ENCODE results near the gene DNM3. TPM values are rescaled to one million over a fixed set of nuclear protein-coding genes. Genes with fewer than 3 reads are reported as not detected.

Gene DNM3
- total RNA-seq, 1 experiment from 2014 or later = 2.7 TPM

- no peaks in the 10 kb centered on the region for H4K20me1 ChIP-seq (ENCODE audit: control insufficient read depth, insufficient read depth, insufficient read length)
- no peaks in the 10 kb centered on the region; a peak in 1 of 5 replicates for H3K9me3 Mint-ChIP-seq
- no peaks in the 10 kb centered on the region for H3K9me3 ChIP-seq (ENCODE audit: control insufficient read depth, low read depth, low read length)
- no peak overlapping the region for H3K56ac ChIP-seq (ENCODE audit: insufficient read length, low read depth, low read length)
- H3K36me3 Mint-ChIP-seq (ENCODE audit: insufficient read depth in 1 of 3, low read depth in 3 of 3) = peaks cover 0 to 7% (median 0%) of the 10 kb centered on the region in 3 experiments; a peak in 2 of 7 replicates
- H3K4me1 Mint-ChIP-seq = peaks cover 4 to 8% of the 10 kb centered on the region in 2 experiments; a peak in 3 of 4 replicates
- H3K27me3 Mint-ChIP-seq (ENCODE audit: low read depth) = no peaks in the 10 kb centered on the region
- no peak overlapping the region for H3K4ac ChIP-seq (ENCODE audit: low read depth, low read length)
- H3K23ac ChIP-seq (ENCODE audit: insufficient read length, low read depth, low read length) = no peak overlapping the region
- H2BK15ac ChIP-seq (ENCODE audit: low read depth, low read length) = no peak overlapping the region
- H2BK12ac ChIP-seq (ENCODE audit: insufficient read length, low read depth, low read length) = no peak overlapping the region
- no peak overlapping the region for H2AFZ ChIP-seq (ENCODE audit: low read length)
- no peak overlapping the region for H3K14ac ChIP-seq (ENCODE audit: insufficient read depth, low read length)
- no peaks in the 10 kb centered on the region for H3K23me2 ChIP-seq (ENCODE audit: insufficient read length, low read depth, low read length, poor library complexity, severe bottlenecking)
- no peaks in the 10 kb centered on the region for H3K79me2 ChIP-seq (ENCODE audit: insufficient read depth, low read length)
- H3K4me1 ChIP-seq (ENCODE audit: insufficient read depth, low read length) = no peaks in the 10 kb centered on the region; the same call in 1 of the 2 replicates
- no peak overlapping the region for H3K18ac ChIP-seq (ENCODE audit: insufficient read length, low read depth, low read length)
- no peak overlapping the region for H2BK5ac ChIP-seq (ENCODE audit: insufficient read length, low read length)
- H2BK120ac ChIP-seq (ENCODE audit: low read depth, low read length, poor library complexity, severe bottlenecking) = no peak overlapping the region
- no peak overlapping the region for H2AK5ac ChIP-seq (ENCODE audit: insufficient read length, low read length)
- H3K27ac Mint-ChIP-seq = no peak overlapping the region
- H3K4me3 Mint-ChIP-seq = no peak overlapping the region
- H2BK20ac ChIP-seq (ENCODE audit: low read depth, low read length, poor library complexity, severe bottlenecking) = no peak overlapping the region
- DNase-seq = no peak
- no peaks in the 10 kb centered on the region for H3K27me3 ChIP-seq (ENCODE audit: insufficient read depth, low read length)
- no peak overlapping the region for H3T11ph ChIP-seq (ENCODE audit: low read length)
- no peak overlapping the region for H4K91ac ChIP-seq (ENCODE audit: insufficient read length, low read depth, low read length)
- H3K27ac ChIP-seq (ENCODE audit: insufficient read length, low read depth, low read length) = no peak overlapping the region
- H3K4me2 ChIP-seq (ENCODE audit: insufficient read depth, insufficient read length, low read length) = no peak overlapping the region
- no peak overlapping the region for H4K5ac ChIP-seq (ENCODE audit: insufficient read length, low read depth, low read length)
- H4K8ac ChIP-seq (replicated peaks; ENCODE audit: insufficient read length, low read depth, low read length) = no peak overlapping the region
- no peak for TF ChIP-seq CTCF (conservative IDR thresholded peaks at IDR 0.05)
- H3K9ac ChIP-seq (ENCODE audit: extremely low read depth, insufficient read length, low read length) = no peak overlapping the region
- no peaks in the 10 kb centered on the region for H3K79me1 ChIP-seq (ENCODE audit: insufficient read depth, low read depth, low read length, poor library complexity, severe bottlenecking)
Measured at GRCh38 chr1:172043900-172044299, 202.6 kb downstream of the DNM3 start.
